RWPE2 (cell line): ENCODE data around the gene SPDYE18.
"Not testable (repeated sequence)": the region's sequence is repeated elsewhere in the genome, so short reads cannot be mapped to it uniquely, and the experiment has no call there.

Experiments
- ATAC-seq: fragments of 200-7000 bp; cut with Tn5 transposase; 3 replicates; pipeline ENCODE4 v1.9.1; 2021; ENCODE audit warnings: low read depth
- DNase-seq: peaks from one replicate; pipeline ENCODE4 v3.0.0-alpha.2; 2020; ENCODE audit warnings: low spot score
- H3K27ac ChIP-seq: fragments of 450-650 bp; 2 replicates; pipeline ENCODE4 v1.5.1; 2017; ENCODE audit warnings: mild to moderate bottlenecking; ENCODE audit not compliant: poor library complexity, severe bottlenecking
- H3K27me3 ChIP-seq: fragments of 250-450 bp; sonication (Bioruptor Pico); 2 replicates; pipeline ENCODE4 v1.5.1; 2021; ENCODE audit warnings: mild to moderate bottlenecking, moderate library complexity; ENCODE audit not compliant: insufficient read depth, poor library complexity, severe bottlenecking
- H3K36me3 ChIP-seq: fragments of 250-450 bp; sonication (Bioruptor Pico); 2 replicates; pipeline ENCODE4 v1.5.1; 2020; ENCODE audit warnings: low read depth, mild to moderate bottlenecking, moderate library complexity
- H3K4me1 ChIP-seq: fragments of 250-450 bp; sonication (Bioruptor Pico); 2 replicates; pipeline ENCODE4 v1.5.1; 2021; ENCODE audit warnings: mild to moderate bottlenecking, moderate library complexity; ENCODE audit not compliant: insufficient read depth, poor library complexity, severe bottlenecking
- H3K4me3 ChIP-seq: fragments of 250-450 bp; sonication (Bioruptor Pico); 2 replicates; pipeline ENCODE4 v1.5.1; 2021; ENCODE audit warnings: mild to moderate bottlenecking, moderate library complexity; ENCODE audit not compliant: severe bottlenecking
- H3K9me3 ChIP-seq: fragments of 250-450 bp; sonication (Bioruptor Pico); 2 replicates; pipeline ENCODE4 v1.5.1; 2021; ENCODE audit warnings: mild to moderate bottlenecking, moderate library complexity; ENCODE audit not compliant: severe bottlenecking

Gene SPDYE18

GRCh38 chr7:77004151-77004550 lies 58.2 kb downstream of the SPDYE18 start:
- DNase-seq, H3K27ac ChIP-seq, H3K9me3 ChIP-seq, H3K4me1 ChIP-seq, H3K36me3 ChIP-seq, ATAC-seq, H3K4me3 ChIP-seq, H3K27me3 ChIP-seq: not testable (repeated sequence)

DNA sequence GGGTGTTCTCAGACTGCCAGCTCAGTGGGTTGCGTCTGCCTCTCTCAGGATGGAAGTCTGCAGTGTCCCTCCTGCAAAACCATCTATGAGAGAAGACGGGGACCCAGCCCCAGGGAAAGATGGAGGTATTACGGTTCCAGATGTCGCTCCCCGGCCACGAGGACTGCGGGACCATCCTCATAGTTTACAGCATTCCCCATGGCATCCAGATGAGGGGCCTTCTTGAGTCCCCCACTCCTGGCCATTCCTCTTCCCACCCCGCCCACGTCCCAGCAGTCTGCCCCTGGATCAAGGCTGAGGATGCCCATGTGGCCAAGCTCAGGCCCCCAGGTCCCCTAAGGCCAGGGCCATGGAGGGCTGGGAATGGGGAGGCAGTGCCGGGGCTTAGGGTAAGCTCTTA lies 59.1 kb downstream of the SPDYE18 start:
- peak; percentile 45 for DNase-seq
- H3K27ac ChIP-seq, ATAC-seq: not testable (repeated sequence)

GRCh38 chr7:77002678-77003233 lies 59.6 kb downstream of the SPDYE18 start:
- not testable (repeated sequence) for ATAC-seq, H3K9me3 ChIP-seq, H3K4me1 ChIP-seq, H3K36me3 ChIP-seq, H3K4me3 ChIP-seq, H3K27me3 ChIP-seq, H3K27ac ChIP-seq
- peak; percentile 28 for DNase-seq

More for the DNA sequence above, 59.1 kb downstream of the SPDYE18 start:
- H3K4me3 ChIP-seq, H3K36me3 ChIP-seq, H3K4me1 ChIP-seq, H3K27me3 ChIP-seq, H3K9me3 ChIP-seq: not testable (repeated sequence)

DNA sequence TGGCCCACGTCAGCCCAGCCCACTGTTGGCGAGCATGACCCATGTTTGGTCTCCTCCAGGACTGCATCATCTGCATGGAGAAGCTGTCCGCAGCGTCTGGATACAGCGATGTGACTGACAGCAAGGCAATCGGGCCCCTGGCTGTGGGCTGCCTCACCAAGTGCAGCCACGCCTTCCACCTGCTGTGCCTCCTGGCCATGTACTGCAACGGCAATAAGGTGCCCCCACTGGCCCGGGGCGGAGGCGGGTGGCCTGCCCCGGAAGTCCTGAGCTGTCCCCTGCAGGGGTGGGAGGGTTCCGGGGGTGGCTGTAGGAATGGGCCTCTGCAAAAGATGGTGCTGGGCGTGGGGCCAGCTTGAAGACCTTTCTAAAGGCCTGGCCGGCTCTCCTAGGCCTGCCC lies 60.3 kb downstream of the SPDYE18 start:
- H3K4me3 ChIP-seq, H3K27ac ChIP-seq, H3K4me1 ChIP-seq, ATAC-seq, H3K9me3 ChIP-seq, H3K27me3 ChIP-seq, H3K36me3 ChIP-seq: not testable (repeated sequence)
- peak; percentile 37 for DNase-seq
